ENCODE data around the gene ROBO4. TPM values are rescaled to one million over a fixed set of nuclear protein-coding genes. Genes with fewer than 3 reads are reported as not detected.
A peak's percentile ranks its signal among the peaks of the same experiment; 100 is the strongest.

The ROBO4 gene
- total and polyA plus RNA-seq, 9 donors, result 17.8 to 40.7 (median 31.0) TPM

DNA sequence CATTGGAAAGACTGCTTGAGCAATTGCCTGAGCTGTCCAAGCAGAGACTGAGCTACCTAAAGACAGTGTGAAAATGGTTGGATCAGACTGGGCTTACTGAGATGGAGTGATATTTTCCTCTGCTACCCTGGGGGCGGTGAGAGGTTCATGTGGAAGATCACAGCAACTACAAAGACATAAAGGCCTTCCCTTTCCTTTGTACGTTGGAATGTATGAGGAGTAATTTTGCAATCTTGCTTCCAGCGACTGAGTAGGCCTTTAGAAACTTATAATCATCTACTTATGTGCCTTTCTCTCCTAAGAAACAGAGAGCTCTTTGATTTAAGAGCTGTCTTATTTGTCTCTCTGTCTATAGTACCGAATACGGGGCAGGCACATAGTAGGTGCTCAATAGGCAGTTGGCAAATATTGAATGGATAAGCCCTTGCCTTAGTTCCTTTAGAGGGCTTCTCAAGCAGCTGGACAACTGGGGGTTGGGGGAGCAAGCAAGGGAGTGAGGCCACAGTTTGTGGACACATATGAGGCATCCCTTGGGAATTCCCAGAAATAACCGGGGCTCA is 40.6 kb upstream of the ROBO4 start:
- no peak for DNase-seq
- H3K9me3 ChIP-seq (replicated peaks; ENCODE audit: control insufficient read depth, low read depth, low read length), result no peaks in the 10 kb centered on the region
- H3K4me1 ChIP-seq (ENCODE audit: control insufficient read depth, insufficient read depth, low read length), result no peaks in the 10 kb centered on the region
- H3K4me3 ChIP-seq (ENCODE audit: low read length), result no peak overlapping the region
- WGBS (ENCODE audit: insufficient coverage), result 86% methylated on average over 1 of the region's 6 CpGs
- H3K27me3 ChIP-seq (ENCODE audit: control insufficient read depth, insufficient read depth, low read length), result peaks cover 5% of the 10 kb centered on the region
- H3K27ac ChIP-seq (ENCODE audit: low read length), result no peak overlapping the region
- H3K36me3 ChIP-seq (ENCODE audit: control insufficient read depth, insufficient read depth, low read length), result no peaks in the 10 kb centered on the region

DNA sequence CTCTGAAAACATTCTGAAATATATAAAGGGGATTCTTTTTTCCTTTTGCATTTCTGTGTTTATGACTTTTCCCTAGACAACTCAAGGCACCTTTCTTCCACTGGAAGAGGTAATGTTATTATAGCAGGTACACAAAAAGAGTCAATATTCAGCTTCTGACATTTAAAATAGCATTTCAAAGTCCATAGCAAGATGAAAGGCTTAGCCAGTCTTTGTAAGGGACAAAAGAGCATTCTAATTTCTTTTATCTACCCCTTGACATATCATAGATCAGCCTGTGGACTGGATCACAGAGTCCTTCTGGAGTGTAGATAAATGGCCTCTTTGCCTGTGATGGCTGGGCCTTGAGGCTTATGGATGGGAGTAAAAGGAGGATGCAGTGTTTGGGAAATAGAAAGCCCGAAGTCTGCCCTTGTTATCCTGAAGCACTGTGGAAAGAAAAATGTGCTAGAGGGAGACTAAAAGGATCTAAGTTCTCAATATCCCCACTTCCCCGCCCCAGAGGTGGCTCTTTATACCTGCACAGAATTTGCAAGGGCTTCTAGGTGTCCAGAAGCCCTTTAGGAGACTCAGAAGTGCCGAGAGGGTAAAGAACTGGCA is 39.8 kb upstream of the ROBO4 start:
- peaks cover 5% of the 10 kb centered on the region for H3K27me3 ChIP-seq (ENCODE audit: control insufficient read depth, insufficient read depth, low read length)
- H3K27ac ChIP-seq (ENCODE audit: low read length), result no peak overlapping the region
- WGBS (ENCODE audit: insufficient coverage), result 75% methylated on average over 2 of the region's 3 CpGs
- H3K9me3 ChIP-seq (replicated peaks; ENCODE audit: control insufficient read depth, low read depth, low read length), result no peaks in the 10 kb centered on the region
- H3K4me3 ChIP-seq (ENCODE audit: low read length), result no peak overlapping the region
- H3K4me1 ChIP-seq (ENCODE audit: control insufficient read depth, insufficient read depth, low read length), result no peaks in the 10 kb centered on the region
- no peaks in the 10 kb centered on the region for H3K36me3 ChIP-seq (ENCODE audit: control insufficient read depth, insufficient read depth, low read length)
- DNase-seq, result no peak

DNA sequence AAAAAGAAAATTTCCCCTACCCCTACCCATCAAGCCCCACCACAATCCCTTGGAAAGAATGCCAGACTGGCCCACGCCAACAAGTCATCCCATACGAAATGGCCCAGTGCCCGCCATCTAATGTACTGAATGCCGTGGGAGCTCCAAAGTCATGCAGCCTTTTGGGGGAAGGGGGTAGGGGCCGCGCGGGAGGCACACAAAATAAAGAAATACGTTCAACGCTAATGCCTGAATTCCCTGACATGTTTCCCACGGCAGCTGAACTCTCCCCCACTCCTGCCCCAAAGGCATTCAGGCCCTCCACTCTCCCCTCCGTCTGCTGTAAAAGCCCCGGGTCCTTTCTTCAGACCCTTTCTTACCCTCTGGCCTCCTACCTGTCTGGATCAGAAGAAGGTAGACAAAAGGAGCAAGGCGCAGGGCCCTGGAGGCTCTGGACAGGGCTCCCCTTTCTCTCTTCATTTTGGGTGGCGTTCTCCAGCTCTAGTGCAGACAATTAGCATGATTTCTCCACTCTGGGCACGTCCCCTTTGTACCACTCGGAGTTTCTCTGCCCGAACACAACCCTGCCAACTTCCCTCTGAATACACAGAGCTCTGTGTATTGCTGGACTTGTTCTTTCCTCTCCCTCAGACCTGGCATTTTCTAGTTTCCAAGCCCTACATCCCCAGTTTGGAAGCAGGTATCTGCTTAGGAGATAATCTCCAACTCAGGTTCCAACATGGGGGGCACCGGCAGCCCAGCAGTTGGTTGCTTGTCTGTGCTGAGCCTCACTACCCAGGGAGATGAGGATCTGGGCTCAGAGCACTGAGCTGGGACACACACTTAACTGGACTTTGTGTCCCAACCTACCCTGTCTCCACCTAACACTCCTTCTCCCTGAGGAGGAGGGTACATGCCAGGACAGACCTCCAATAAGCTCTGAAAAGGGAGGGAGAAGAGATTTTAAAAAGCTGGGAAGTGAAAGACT is 38.2 kb upstream of the ROBO4 start, which contains the start of gene HEPACAM:
Gene HEPACAM, minus strand, starts transcription at position 500 of the 967 bp plus-strand sequence. Its CDS starts 41 bp downstream, at position 459.
- Histone ChIP-seq H3K4me1 (ENCODE audit: control insufficient read depth, insufficient read depth, low read length) (no peaks in the 10 kb centered on the region), H3K9me3 (replicated peaks; ENCODE audit: control insufficient read depth, low read depth, low read length) (no peaks in the 10 kb centered on the region), H3K27me3 (ENCODE audit: control insufficient read depth, insufficient read depth, low read length) (peaks cover 5% of the 10 kb centered on the region), H3K27ac (ENCODE audit: low read length) (no peak within 1 kb of the TSS), H3K4me3 (ENCODE audit: low read length) (no peak within 1 kb of the TSS), H3K36me3 (ENCODE audit: control insufficient read depth, insufficient read depth, low read length) (no peaks in the 10 kb centered on the region)
- WGBS (ENCODE audit: insufficient coverage), result 72% methylated on average over 10 of the region's 18 CpGs
- DNase-seq, result no peak

DNA sequence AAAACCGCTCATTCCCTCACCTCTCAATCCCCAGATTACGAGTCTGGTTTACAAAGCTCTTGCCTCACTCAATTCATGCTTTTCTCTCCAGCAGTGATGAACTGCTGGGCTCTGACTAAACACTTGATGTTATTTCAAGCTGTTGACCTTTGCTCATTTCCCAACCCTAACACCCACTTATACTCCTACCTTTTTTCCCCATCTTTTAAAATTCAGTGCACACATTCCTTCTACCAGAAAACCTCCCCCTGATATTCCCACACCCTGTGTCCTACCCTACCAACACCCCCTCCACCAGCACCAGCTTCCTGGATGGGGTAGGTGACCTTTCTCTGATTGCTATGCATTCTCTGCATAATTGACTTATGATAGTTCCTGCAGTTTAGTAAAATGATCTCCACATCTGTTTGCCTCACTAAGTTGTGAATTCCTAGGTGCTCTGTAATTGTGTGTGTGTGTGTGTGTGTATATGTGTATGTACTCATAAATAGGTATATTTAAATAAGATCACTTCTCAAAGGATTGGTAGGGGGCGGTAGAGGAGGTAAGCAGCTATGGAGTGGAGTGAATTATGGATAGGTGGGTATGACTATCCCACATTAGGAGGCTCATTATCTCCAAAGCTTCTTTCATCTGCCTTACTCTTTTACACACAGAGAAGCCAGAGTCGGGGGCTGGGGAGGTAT is 37.3 kb upstream of the ROBO4 start:
- Histone ChIP-seq H3K36me3 (ENCODE audit: control insufficient read depth, insufficient read depth, low read length) (no peaks in the 10 kb centered on the region), H3K4me1 (ENCODE audit: control insufficient read depth, insufficient read depth, low read length) (no peaks in the 10 kb centered on the region), H3K27me3 (ENCODE audit: control insufficient read depth, insufficient read depth, low read length) (peaks cover 5% of the 10 kb centered on the region), H3K9me3 (replicated peaks; ENCODE audit: control insufficient read depth, low read depth, low read length) (no peaks in the 10 kb centered on the region), H3K4me3 (ENCODE audit: low read length) (no peak overlapping the region), H3K27ac (ENCODE audit: low read length) (no peak overlapping the region)
- 37% methylated on average over 2 of the region's 4 CpGs for WGBS (ENCODE audit: insufficient coverage)
- DNase-seq, result no peak

DNA sequence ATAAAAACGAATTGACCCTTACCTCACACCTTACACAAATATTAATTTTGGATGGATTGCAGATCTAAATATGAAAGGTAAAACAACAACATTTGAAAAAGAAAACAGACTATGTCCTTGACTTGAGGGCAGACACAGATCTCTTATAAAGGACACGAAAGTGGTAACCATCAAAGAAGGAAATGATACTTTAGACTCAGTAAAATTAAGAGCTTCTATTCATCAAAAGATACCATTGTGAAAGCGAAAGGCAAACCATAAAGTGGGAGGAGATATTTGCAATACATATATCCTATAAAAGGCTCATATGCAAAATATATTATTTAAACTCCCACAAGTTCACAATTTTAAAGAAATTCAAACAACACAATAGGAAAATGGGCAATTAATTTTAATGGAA is 33.1 kb upstream of the ROBO4 start:
- no peak for DNase-seq
- Histone ChIP-seq H3K27ac (ENCODE audit: low read length) (no peak overlapping the region), H3K4me1 (ENCODE audit: control insufficient read depth, insufficient read depth, low read length) (no peaks in the 10 kb centered on the region), H3K4me3 (ENCODE audit: low read length) (no peak overlapping the region), H3K36me3 (ENCODE audit: control insufficient read depth, insufficient read depth, low read length) (no peaks in the 10 kb centered on the region), H3K9me3 (replicated peaks; ENCODE audit: control insufficient read depth, low read depth, low read length) (no peaks in the 10 kb centered on the region), H3K27me3 (ENCODE audit: control insufficient read depth, insufficient read depth, low read length) (peaks cover 2% of the 10 kb centered on the region)
- no CpG with 5 or more reads among the region's 3 CpGs for WGBS (ENCODE audit: insufficient coverage)

DNA sequence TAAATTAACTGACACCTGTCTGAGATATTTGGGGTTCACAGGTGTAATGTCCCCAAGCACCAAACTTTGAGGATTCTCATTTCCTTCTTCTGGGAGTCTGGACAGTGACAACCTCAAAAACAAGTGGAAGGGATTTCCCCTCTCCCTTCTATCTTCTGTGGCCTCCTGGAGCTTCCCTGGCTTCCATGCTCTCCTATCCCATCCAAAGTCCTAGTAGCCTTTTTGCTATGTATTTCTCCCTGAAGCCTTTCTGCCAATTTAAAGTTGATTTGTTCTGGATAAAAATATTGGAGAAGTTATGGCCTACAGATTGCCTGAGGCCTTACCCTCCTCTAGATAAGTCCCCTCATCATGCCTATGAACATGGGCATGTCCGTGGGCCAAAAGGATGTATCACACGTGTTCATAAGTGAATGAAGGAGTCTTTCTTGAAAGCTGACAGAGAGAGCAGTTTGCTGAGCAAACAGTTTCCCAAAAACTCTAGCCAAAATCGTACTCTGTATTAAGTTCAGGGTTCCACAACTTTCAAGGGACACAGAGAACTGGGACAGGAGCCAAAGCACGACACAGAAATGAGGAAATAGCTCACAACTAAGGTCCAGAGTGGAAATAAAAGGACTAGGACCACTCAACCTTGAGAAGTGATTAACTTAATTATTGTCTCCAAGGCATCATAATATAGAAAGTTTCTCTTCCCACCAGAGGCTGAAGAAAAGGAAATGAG is 31.4 kb upstream of the ROBO4 start:
- WGBS (ENCODE audit: insufficient coverage), result no CpG with 5 or more reads among the region's 4 CpGs
- H3K27me3 ChIP-seq (ENCODE audit: control insufficient read depth, insufficient read depth, low read length), result no peaks in the 10 kb centered on the region

DNA sequence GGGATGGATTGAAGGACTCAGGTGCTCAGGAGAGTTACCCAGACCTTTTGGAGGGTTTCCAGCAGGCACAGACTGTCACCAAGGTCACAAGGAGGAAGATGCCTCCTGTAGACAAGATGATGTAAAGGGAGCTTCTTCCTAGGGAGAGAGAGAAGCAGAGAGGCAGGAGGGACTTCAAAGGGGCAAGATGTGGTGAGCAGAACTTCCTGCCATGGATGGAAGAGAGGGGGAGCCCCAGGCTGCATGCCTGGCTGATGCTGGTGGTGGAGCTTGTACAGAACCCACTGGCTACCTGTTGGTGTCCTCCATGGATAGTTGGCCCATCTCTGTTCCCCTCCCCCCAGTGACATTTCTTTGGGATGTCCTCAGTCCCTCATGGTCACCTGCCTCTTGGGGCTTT is 25.6 kb upstream of the ROBO4 start:
- H3K27me3 ChIP-seq (ENCODE audit: control insufficient read depth, insufficient read depth, low read length), result peaks cover 4% of the 10 kb centered on the region
- H3K4me1 ChIP-seq (ENCODE audit: control insufficient read depth, insufficient read depth, low read length), result peaks cover 19% of the 10 kb centered on the region
- H3K4me3 ChIP-seq (ENCODE audit: low read length), result no peak overlapping the region
- H3K36me3 ChIP-seq (ENCODE audit: control insufficient read depth, insufficient read depth, low read length), result no peaks in the 10 kb centered on the region
- H3K27ac ChIP-seq (ENCODE audit: low read length), result no peak overlapping the region
- no peaks in the 10 kb centered on the region for H3K9me3 ChIP-seq (replicated peaks; ENCODE audit: control insufficient read depth, low read depth, low read length)
- no peak for DNase-seq

More for the DNA sequence above, 31.4 kb upstream of the ROBO4 start:
- H3K4me3 ChIP-seq (ENCODE audit: low read length), result no peak overlapping the region
- DNase-seq, result peak; percentile 53
- H3K9me3 ChIP-seq (replicated peaks; ENCODE audit: control insufficient read depth, low read depth, low read length), result no peaks in the 10 kb centered on the region
- no peak overlapping the region for H3K27ac ChIP-seq (ENCODE audit: low read length)
- H3K4me1 ChIP-seq (ENCODE audit: control insufficient read depth, insufficient read depth, low read length), result no peaks in the 10 kb centered on the region
- no peaks in the 10 kb centered on the region for H3K36me3 ChIP-seq (ENCODE audit: control insufficient read depth, insufficient read depth, low read length)

DNA sequence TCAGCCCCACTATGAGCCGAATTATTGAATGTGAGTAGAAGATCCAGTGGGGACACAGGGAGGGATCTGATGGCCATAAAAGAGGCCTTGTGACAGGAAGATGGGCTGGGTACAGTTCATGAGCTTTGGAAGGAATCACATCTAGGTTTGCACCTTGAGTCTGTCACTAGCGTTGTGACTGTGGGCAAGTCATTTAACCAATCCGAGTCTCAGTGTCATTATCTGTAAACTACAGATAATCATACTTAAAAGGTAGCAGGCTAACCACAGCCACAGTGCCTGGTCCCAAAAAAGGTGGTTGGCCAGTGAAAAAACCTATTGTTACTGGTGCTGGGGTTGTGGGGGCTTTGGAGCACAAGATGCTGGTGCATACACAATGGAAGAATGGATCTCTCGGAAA is 25.2 kb upstream of the ROBO4 start:
- WGBS (ENCODE audit: insufficient coverage), result 95% methylated on average over 2 of the region's 4 CpGs

DNA sequence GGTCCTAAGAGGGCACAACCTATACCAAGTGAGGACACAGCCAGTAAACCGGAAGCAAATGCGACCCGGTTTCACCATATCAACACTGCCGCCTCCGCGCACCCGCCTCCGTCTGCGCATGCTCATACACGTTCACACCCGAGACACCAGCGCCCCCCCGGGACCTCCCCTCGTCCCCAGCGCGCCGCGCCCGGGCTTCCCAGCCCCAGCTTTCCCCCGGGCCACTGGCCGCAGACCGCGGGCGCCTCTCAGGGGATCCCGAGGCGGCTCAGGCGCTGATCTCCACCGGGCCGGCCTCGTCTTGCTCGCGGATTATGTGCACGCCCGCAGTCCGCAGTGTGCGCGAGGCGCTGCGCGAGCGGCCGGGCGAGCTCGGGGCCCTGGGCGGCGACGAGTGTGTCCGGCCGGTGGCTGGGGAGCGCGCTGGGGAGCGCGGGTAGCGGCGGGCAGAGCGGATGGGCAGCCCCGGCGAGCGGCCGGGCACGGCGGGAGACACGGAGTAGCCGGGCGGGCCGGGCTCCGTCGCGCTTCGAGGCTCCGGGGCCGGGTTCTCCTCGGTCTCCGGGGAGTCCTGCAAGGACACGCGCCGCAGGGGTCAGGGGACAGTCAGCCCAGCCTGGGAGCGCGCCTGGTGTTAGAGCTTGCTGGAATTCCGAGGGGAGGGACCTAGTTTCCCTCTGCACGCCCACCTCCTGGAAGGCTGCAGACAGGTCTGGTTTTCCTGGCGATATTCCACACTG is 23.4 kb upstream of the ROBO4 start:
- peak; percentile 84 for DNase-seq
- Histone ChIP-seq H3K27me3 (ENCODE audit: control insufficient read depth, insufficient read depth, low read length) (peaks cover 4% of the 10 kb centered on the region), H3K4me1 (ENCODE audit: control insufficient read depth, insufficient read depth, low read length) (peaks cover 31% of the 10 kb centered on the region), H3K4me3 (ENCODE audit: low read length) (peak overlapping the region; percentile 36), H3K27ac (ENCODE audit: low read length) (peak overlapping the region; percentile 67), H3K9me3 (replicated peaks; ENCODE audit: control insufficient read depth, low read depth, low read length) (no peaks in the 10 kb centered on the region), H3K36me3 (ENCODE audit: control insufficient read depth, insufficient read depth, low read length) (no peaks in the 10 kb centered on the region)
- WGBS (ENCODE audit: insufficient coverage), result 1% methylated on average over 82 of the region's 82 CpGs

More for the DNA sequence above, 25.2 kb upstream of the ROBO4 start:
- Histone ChIP-seq H3K9me3 (replicated peaks; ENCODE audit: control insufficient read depth, low read depth, low read length) (no peaks in the 10 kb centered on the region), H3K36me3 (ENCODE audit: control insufficient read depth, insufficient read depth, low read length) (no peaks in the 10 kb centered on the region), H3K4me3 (ENCODE audit: low read length) (no peak overlapping the region), H3K27me3 (ENCODE audit: control insufficient read depth, insufficient read depth, low read length) (peaks cover 4% of the 10 kb centered on the region), H3K27ac (ENCODE audit: low read length) (no peak overlapping the region), H3K4me1 (ENCODE audit: control insufficient read depth, insufficient read depth, low read length) (peaks cover 19% of the 10 kb centered on the region)
- DNase-seq, result no peak

Measured in muscle of leg (tissue), 11 donors.